Vagina (tissue), 2 donors: ENCODE data around the gene DAB2IP.

Experiments
- POLR2A ChIP-seq, 2 donors: fragments of 450-650 bp; IDR thresholded peaks; one replicate each; pipeline ENCODE4 v1.6.1; 2017; ENCODE audit warnings: antibody characterized with exemption in 2 of 2, mild to moderate bottlenecking in 2 of 2, moderate library complexity in 2 of 2
- POLR2AphosphoS5 ChIP-seq, 2 donors: sonication (generic); formaldehyde crosslinking; IDR thresholded peaks; one replicate each; pipeline ENCODE4 v1.9.0; 2017; ENCODE audit warnings: antibody characterized with exemption in 2 of 2, mild to moderate bottlenecking in 2 of 2, low read depth in 1 of 2; ENCODE audit not compliant: insufficient read depth in 1 of 2
- TF ChIP-seq, protein P1 (sequence below), 3 experiments: fragments of 450-650 bp in 2 of 3; fragments of 200-600 bp in 1 of 3; sonication (generic) in 1 of 3; IDR thresholded peaks; one replicate each; pipeline ENCODE4 v1.5.1; 2017 to 2019; ENCODE audit warnings: antibody characterized with exemption in 3 of 3, mild to moderate bottlenecking in 2 of 3, moderate library complexity in 2 of 3

DNA sequence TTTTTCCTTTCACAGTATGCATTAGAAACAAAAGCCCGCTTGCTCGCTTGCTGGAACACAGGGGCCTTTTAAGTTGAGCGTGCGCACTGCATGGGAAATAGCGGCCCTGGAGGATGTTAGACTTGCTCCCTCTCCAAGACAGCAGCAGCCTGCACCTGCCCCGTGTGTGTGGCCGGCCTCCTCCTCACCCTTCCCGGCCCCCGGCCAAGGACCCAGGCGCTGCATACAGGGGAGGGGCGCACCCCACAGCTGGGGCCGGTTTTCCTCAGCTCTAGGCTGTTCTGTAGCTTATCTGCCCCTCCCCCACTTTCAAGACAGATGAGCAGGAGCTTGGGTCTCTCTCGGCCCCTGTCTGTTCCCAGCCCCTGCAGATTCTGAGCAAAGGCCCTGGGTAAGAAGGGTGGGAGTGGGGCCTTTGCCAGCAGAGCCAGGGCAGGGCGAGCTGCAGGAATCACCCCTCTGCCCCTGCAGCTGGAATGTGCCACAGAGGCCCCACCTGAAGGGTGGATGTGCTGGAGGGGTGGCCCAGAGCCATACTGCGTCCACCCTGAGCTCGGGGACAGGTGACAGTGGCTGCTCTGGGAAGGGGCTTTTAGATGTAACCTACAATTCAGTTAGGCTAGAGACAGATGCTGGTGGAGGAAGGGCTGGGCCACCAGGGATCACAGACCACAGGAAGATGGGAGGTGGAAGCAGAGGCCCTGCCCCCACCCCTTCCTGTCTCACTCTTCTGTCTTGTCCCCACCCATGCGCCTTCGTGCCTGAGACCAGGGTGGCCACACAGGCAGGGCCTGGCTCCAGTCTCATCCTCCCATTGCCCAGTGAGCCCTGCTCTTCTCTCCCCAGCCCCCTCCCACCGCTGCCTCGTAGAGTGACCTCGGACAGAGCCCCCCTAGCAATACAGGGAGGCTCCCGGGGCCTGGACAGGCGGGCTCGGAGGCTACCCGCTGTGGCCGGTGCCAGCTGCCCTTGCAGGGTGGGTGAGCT, 132.4 kb downstream of the DAB2IP start:
- no peak for TF ChIP-seq POLR2AphosphoS5 (IDR thresholded peaks at IDR 0.05; ENCODE audit: insufficient read depth in 1 of 2, low read depth in 1 of 2)
- TF ChIP-seq, protein P1, sequence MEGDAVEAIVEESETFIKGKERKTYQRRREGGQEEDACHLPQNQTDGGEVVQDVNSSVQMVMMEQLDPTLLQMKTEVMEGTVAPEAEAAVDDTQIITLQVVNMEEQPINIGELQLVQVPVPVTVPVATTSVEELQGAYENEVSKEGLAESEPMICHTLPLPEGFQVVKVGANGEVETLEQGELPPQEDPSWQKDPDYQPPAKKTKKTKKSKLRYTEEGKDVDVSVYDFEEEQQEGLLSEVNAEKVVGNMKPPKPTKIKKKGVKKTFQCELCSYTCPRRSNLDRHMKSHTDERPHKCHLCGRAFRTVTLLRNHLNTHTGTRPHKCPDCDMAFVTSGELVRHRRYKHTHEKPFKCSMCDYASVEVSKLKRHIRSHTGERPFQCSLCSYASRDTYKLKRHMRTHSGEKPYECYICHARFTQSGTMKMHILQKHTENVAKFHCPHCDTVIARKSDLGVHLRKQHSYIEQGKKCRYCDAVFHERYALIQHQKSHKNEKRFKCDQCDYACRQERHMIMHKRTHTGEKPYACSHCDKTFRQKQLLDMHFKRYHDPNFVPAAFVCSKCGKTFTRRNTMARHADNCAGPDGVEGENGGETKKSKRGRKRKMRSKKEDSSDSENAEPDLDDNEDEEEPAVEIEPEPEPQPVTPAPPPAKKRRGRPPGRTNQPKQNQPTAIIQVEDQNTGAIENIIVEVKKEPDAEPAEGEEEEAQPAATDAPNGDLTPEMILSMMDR (IDR thresholded peaks at IDR 0.05), result no peak
- TF ChIP-seq POLR2A (IDR thresholded peaks at IDR 0.05), result no peak
